ENCODE data around the gene FLT4. TPM values are rescaled to one million over a fixed set of nuclear protein-coding genes. Genes with fewer than 3 reads are reported as not detected.

The FLT4 gene
- total RNA-seq, 1 donor from 2014 or later: 0.51 TPM

DNA sequence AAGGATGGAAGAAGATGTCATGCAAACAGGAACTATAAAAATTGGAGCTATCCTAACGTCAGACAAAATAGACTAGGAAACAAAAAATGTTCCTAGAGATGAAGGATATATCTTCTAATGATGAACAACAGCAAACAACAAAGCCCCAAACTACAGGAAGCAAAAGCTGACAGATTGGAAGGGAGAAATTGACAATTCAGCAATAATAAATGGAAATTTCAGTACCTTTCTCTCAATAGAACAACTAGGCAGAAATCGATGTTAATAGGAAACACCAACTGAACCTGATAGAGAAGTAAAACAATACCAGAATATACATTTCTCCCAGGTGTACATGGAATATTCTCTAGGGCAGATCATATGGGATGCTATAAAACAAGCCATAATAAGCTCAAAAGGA is 65.7 kb downstream of the FLT4 start:
- no peak overlapping the region for H3K27ac Mint-ChIP-seq (ENCODE audit: unreplicated experiment)
- no peak for DNase-seq (ENCODE audit: extremely low spot score, unreplicated experiment)
- H3K4me1 Mint-ChIP-seq (ENCODE audit: unreplicated experiment): no peaks in the 10 kb centered on the region
- TF ChIP-seq, protein P1, sequence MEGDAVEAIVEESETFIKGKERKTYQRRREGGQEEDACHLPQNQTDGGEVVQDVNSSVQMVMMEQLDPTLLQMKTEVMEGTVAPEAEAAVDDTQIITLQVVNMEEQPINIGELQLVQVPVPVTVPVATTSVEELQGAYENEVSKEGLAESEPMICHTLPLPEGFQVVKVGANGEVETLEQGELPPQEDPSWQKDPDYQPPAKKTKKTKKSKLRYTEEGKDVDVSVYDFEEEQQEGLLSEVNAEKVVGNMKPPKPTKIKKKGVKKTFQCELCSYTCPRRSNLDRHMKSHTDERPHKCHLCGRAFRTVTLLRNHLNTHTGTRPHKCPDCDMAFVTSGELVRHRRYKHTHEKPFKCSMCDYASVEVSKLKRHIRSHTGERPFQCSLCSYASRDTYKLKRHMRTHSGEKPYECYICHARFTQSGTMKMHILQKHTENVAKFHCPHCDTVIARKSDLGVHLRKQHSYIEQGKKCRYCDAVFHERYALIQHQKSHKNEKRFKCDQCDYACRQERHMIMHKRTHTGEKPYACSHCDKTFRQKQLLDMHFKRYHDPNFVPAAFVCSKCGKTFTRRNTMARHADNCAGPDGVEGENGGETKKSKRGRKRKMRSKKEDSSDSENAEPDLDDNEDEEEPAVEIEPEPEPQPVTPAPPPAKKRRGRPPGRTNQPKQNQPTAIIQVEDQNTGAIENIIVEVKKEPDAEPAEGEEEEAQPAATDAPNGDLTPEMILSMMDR (IDR thresholded peaks at IDR 0.05): no peak
- H3K4me3 Mint-ChIP-seq (ENCODE audit: unreplicated experiment): no peak overlapping the region
- H3K27me3 Mint-ChIP-seq (ENCODE audit: unreplicated experiment): no peaks in the 10 kb centered on the region
- peaks cover 16% of the 10 kb centered on the region for H3K9me3 Mint-ChIP-seq (ENCODE audit: unreplicated experiment)
- H3K36me3 Mint-ChIP-seq (ENCODE audit: unreplicated experiment): peaks cover 8% of the 10 kb centered on the region

DNA sequence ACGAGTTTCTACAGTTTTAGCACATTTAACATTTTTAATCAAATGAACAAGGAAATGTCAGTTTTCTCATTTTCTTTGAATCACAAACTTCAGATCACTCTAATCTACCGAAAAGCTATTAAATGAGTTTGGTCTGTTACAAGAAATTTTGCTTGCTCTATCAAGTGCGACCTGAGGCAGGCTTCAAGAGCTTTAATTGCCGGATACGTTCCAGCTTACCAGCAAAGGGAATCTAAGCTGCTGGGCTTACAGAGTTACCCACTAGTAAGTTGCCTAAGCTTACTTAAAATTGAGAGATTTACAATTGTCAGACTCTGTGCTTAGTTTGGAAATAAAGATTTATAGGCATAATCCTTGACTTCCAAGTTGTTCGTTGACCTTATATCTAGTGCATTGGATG is 68.7 kb downstream of the FLT4 start:
- Mint-ChIP-seq H3K27ac (ENCODE audit: unreplicated experiment) (no peak overlapping the region), H3K4me3 (ENCODE audit: unreplicated experiment) (no peak overlapping the region), H3K36me3 (ENCODE audit: unreplicated experiment) (peaks cover 27% of the 10 kb centered on the region), H3K4me1 (ENCODE audit: unreplicated experiment) (no peaks in the 10 kb centered on the region), H3K27me3 (ENCODE audit: unreplicated experiment) (no peaks in the 10 kb centered on the region), H3K9me3 (ENCODE audit: unreplicated experiment) (peaks cover 16% of the 10 kb centered on the region)
- DNase-seq (ENCODE audit: extremely low spot score, unreplicated experiment): no peak
- TF ChIP-seq, protein P1 (IDR thresholded peaks at IDR 0.05): no peak

DNA sequence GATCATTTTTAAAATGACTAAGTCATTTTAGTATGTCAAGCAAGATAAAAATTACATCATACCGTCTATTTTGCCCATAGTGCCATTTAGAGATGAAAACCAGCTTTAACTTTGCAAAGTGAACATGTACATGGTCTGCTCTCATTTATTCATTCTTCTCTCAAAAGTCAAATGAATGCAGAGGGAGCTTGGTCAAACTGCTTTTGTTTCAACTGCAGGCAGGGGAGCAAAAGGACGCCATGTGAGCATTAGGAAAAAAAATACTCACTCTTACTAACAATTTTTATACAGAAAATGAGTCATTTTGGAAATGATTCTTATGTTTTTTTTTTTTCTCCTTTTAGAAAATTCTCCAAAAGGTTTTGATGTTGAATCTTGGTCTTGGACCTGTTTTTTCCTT is 73.8 kb downstream of the FLT4 start:
- no peaks in the 10 kb centered on the region for H3K27me3 Mint-ChIP-seq (ENCODE audit: unreplicated experiment)
- H3K27ac Mint-ChIP-seq (ENCODE audit: unreplicated experiment): no peak overlapping the region
- TF ChIP-seq, protein P1 (IDR thresholded peaks at IDR 0.05): no peak
- peaks cover 51% of the 10 kb centered on the region for H3K36me3 Mint-ChIP-seq (ENCODE audit: unreplicated experiment)
- H3K9me3 Mint-ChIP-seq (ENCODE audit: unreplicated experiment): no peaks in the 10 kb centered on the region
- no peak overlapping the region for H3K4me3 Mint-ChIP-seq (ENCODE audit: unreplicated experiment)
- no peak for DNase-seq (ENCODE audit: extremely low spot score, unreplicated experiment)
- H3K4me1 Mint-ChIP-seq (ENCODE audit: unreplicated experiment): no peaks in the 10 kb centered on the region

DNA sequence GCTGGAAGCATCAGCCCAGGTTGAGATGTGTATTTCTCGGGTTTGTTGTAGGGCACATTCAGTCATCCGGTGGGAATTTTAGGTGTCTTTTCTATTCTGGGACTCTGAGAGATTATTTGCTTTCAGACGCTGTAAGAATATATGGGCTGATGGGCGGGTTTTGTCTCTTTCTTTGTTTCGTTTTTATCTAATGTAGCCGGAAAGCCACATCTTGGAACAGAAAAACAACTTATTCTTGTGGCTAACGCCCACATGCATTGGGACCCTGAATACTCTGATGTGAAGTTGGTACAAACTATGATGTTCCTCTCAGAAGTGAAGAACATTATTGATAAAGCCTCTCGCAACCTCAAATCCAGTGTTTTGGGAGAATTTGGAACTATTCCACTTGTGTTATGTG is 80.5 kb downstream of the FLT4 start:
- no peak overlapping the region for H3K4me3 Mint-ChIP-seq (ENCODE audit: unreplicated experiment)
- no peaks in the 10 kb centered on the region for H3K27me3 Mint-ChIP-seq (ENCODE audit: unreplicated experiment)
- TF ChIP-seq, protein P1 (IDR thresholded peaks at IDR 0.05): no peak
- no peak for DNase-seq (ENCODE audit: extremely low spot score, unreplicated experiment)
- H3K4me1 Mint-ChIP-seq (ENCODE audit: unreplicated experiment): no peaks in the 10 kb centered on the region
- H3K36me3 Mint-ChIP-seq (ENCODE audit: unreplicated experiment): peaks cover 59% of the 10 kb centered on the region
- no peak overlapping the region for H3K27ac Mint-ChIP-seq (ENCODE audit: unreplicated experiment)
- no peaks in the 10 kb centered on the region for H3K9me3 Mint-ChIP-seq (ENCODE audit: unreplicated experiment)

DNA sequence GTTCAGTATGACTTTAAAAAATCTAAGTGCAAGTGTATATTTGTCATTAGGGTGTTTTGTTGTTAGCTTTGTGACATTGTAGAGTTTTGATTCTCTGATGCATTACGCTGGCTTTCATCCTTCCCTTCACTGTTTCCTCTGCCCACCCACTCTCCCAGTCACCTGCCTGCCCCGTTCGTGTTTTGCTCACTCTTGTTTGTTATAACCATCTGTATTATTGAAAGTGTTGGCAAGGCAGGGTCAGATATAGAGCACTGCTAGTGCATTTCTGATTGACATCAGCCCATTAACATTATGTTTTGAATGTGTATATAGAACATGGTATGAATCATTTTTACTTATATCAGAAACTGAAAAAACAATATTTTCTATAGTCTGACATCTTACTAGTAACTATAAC is 85.4 kb downstream of the FLT4 start:
- no peak overlapping the region for H3K27ac Mint-ChIP-seq (ENCODE audit: unreplicated experiment)
- H3K4me3 Mint-ChIP-seq (ENCODE audit: unreplicated experiment): no peak overlapping the region
- H3K36me3 Mint-ChIP-seq (ENCODE audit: unreplicated experiment): peaks cover 40% of the 10 kb centered on the region
- peaks cover 6% of the 10 kb centered on the region for H3K4me1 Mint-ChIP-seq (ENCODE audit: unreplicated experiment)
- H3K27me3 Mint-ChIP-seq (ENCODE audit: unreplicated experiment): no peaks in the 10 kb centered on the region
- TF ChIP-seq, protein P1 (IDR thresholded peaks at IDR 0.05): no peak
- H3K9me3 Mint-ChIP-seq (ENCODE audit: unreplicated experiment): no peaks in the 10 kb centered on the region
- no peak for DNase-seq (ENCODE audit: extremely low spot score, unreplicated experiment)

Measured in osteocyte (in vitro differentiated cells).